Measurements from ENCODE around the gene LTBP3.

- TF ChIP-seq CTCF (IDR thresholded peaks at IDR 0.05; ENCODE audit: poor library complexity) (no peak), EZH2phosphoT487 (IDR thresholded peaks at IDR 0.05; ENCODE audit: low read depth, severe bottlenecking, unreplicated experiment) (no peak)
These were observed 32.1 kb upstream of the LTBP3 start for GRCh38 chr11:65590240-65590738.
